OCI-LY3 (cell line): Measurements from ENCODE around the gene GRK3.

Source experiments
- CTCF ChIP-seq: fragments of 200-600, 300-600 bp; sonication (generic); IDR thresholded peaks from 2 replicates; pipeline ENCODE4 v1.5.1; 2014; ENCODE audit warnings: antibody characterized with exemption, low read length, low read depth
- EZH2phosphoT487 ChIP-seq: fragments of 200-600 bp; shearing (Covaris generic); IDR thresholded peaks from 2 replicates; pipeline ENCODE4 v1.6.1; 2018; ENCODE audit warnings: antibody characterized with exemption, mixed run types, low read depth

DNA sequence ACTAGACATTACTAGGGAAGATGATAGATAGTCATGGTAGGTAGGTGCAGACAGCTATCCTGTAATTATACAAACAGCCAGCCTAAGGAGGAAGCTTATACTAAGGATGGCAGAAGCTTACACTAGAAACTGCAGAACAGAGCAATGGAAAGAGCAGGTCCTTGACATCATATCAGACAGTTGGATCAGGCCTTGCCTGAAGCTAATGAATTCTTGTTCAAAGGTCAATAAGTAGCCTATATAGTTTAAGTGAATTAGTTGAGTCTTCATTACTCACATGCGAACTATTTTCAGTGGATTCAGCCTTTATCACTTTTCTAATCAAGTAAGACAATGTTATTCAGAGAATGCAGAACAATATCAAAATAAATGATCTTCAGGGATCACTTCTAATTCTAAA, 22.3 kb upstream of the GRK3 start:
- no peak for TF ChIP-seq CTCF
- no peak for TF ChIP-seq EZH2phosphoT487
